Mucosa of gallbladder (tissue), 1 donor: ENCODE data around the gene NAA60. TPM values are rescaled to one million over a fixed set of nuclear protein-coding genes. Genes with fewer than 3 reads are reported as not detected.

Experiments
- total RNA-seq: library from RNA; stranded (reverse); gene quantifications from one replicate; pipeline ENCODE4 v1.2.1, GENCODE V29; 2021
- donor health status: DM: no; HTN: no; CAD: no.

The NAA60 gene
- total RNA-seq, 1 donor from 2014 or later = 70.3 TPM

Other genes starting within 250 kb of the NAA60 start
- 7.6 TPM for gene ZNF200, start 208.5 kb upstream of the NAA60 start, total RNA-seq
- 0.52 TPM for gene MEFV, start 187.0 kb upstream of the NAA60 start, total RNA-seq
- gene ZNF263, start 160.2 kb upstream of the NAA60 start, total RNA-seq = 23.8 TPM
- 9.9 TPM for gene TIGD7, start 138.2 kb upstream of the NAA60 start, total RNA-seq
- 25.9 TPM for gene ZNF75A, start 138.2 kb upstream of the NAA60 start, total RNA-seq
- 0.14 TPM for gene OR2C1, start 87.8 kb upstream of the NAA60 start, total RNA-seq
- 10.9 TPM for gene ZSCAN32, start 42.7 kb upstream of the NAA60 start, total RNA-seq
- gene ZNF174, start 42.5 kb upstream of the NAA60 start, total RNA-seq = 16.8 TPM
- gene ZNF597, start 176 bp upstream of the NAA60 start, total RNA-seq = 2.3 TPM
- gene C16orf90, start 51.8 kb downstream of the NAA60 start, total RNA-seq = not detected
- gene CLUAP1, start 57.3 kb downstream of the NAA60 start, total RNA-seq = 39.9 TPM
- 4.0 TPM for gene NLRC3, start 133.7 kb downstream of the NAA60 start, total RNA-seq
- 6.8 TPM for gene SLX4, start 167.9 kb downstream of the NAA60 start, total RNA-seq
- 24.0 TPM for gene DNASE1, start 211.0 kb downstream of the NAA60 start, total RNA-seq